H54 (cell line): ENCODE data around the gene SEPTIN11.
A peak's percentile ranks its signal among the peaks of the same experiment; 100 is the strongest.

ENCODE experiments used
- DNase-seq: peaks from one replicate; pipeline ENCODE4 v3.0.0; 2011; ENCODE audit warnings: low spot score, mixed read lengths; ENCODE audit not compliant: insufficient read length
- FAIRE-seq: peaks from 3 replicates; lab custom pipeline; 2011; peaks lifted over from hg19 to GRCh38; lab: Jason Lieb, UNC
- POLR2A ChIP-seq: IDR thresholded peaks from 2 replicates; pipeline ENCODE4 v1.6.1; 2011; ENCODE audit warnings: low read depth, mild to moderate bottlenecking, low read length

SEPTIN11 gene

DNA sequence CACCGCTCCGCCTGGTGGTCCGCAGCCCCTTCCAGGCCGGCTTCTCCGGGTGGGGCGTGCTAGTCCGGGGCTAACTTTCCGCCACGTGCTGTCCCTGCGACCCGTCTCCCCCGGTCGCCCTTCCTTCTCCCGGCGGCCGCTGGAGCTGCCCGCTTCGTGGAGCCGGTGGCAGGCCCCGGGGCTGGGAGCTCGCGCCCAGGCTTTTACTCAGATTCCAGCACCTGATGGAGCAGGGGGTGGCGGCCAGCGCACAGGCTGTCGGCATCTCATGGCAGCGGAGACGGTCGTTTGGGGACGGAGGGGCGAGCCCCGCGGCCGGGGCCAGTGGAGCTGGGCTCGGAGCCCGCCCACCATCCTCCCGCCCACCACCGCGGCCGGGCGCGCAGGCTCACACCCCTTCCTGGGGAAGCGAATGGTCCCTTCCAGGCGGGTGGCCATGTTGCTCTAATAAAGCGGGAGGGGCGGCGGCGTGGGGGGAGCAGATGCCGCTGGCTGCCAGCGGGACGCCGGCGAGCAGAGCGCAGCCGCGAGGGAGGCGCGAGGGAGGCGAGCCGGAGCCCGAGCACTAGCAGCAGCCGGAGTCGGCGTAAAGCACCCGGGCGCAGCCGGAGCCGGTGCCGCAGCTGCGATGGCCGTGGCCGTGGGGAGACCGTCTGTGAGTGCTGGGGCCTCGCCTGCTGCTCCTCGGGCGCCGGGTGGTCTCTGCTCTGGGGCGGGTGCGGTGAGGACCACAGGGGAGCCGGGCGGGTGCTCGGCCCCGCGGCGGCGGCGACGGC lies at the start of gene SEPTIN11:
SEPTIN11 (plus strand) TSS at position 477 of the 776 bp plus-strand sequence; CDS start at position 629, 152 bp downstream.
- DNase-seq (peak; percentile 68), FAIRE-seq (no peak)
- TF ChIP-seq POLR2A, result peak; percentile 95

DNA sequence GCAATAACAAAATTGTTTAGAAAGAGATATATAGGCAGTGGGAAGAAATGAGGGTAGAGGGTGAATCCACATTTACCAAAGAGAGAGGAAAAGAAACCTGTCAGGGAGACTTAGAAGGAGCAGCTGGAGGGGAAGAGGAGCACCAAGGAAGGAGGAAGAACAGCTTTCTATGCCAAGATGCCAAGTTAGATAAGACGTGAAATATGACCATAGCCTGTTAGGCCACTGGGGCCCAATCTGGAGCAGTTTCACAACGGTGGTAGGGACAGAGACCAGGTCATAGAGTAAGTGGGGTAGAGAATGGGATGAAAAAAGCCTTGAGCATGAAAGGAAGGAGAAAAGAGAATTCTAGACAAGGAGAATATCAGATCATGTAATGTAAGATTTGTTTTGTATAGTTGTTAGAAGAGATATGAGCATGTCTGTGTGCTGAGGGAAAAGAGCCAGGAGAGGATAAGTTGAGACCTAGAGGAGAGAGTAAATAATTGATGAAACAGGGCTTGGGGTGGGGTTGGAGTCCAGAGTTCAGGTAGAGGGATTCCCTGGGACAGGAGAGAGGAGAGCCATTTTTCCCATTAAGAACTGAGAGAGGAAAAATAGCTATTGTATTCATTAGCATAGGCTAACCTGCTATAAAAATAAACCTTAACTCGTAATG lies 47.2 kb upstream of the SEPTIN11 start:
- no peak for TF ChIP-seq POLR2A
- DNase-seq (no peak), FAIRE-seq (no peak)

GRCh38 chr4:76904646-76905190 lies 44.8 kb upstream of the SEPTIN11 start:
- FAIRE-seq (no peak), DNase-seq (no peak)
- no peak for TF ChIP-seq POLR2A

- TF ChIP-seq POLR2A, result no peak
- DNase-seq, result no peak
- no peak for FAIRE-seq
These were observed 44.0 kb upstream of the SEPTIN11 start for GRCh38 chr4:76905521-76905920.

GRCh38 chr4:76909711-76910110 lies 39.8 kb upstream of the SEPTIN11 start:
- DNase-seq (no peak), FAIRE-seq (no peak)
- no peak for TF ChIP-seq POLR2A

- FAIRE-seq (no peak), DNase-seq (no peak)
- no peak for TF ChIP-seq POLR2A
These were observed 28.8 kb upstream of the SEPTIN11 start for GRCh38 chr4:76920715-76921114.

- no peak for DNase-seq
- TF ChIP-seq POLR2A, result no peak
These were observed 25.8 kb upstream of the SEPTIN11 start for GRCh38 chr4:76923619-76924357.

GRCh38 chr4:76926841-76927240 lies 22.7 kb upstream of the SEPTIN11 start:
- DNase-seq (no peak), FAIRE-seq (no peak)
- TF ChIP-seq POLR2A, result no peak

More at GRCh38 chr4:76923619-76924357, 25.8 kb upstream of the SEPTIN11 start:
- no peak for FAIRE-seq

DNA sequence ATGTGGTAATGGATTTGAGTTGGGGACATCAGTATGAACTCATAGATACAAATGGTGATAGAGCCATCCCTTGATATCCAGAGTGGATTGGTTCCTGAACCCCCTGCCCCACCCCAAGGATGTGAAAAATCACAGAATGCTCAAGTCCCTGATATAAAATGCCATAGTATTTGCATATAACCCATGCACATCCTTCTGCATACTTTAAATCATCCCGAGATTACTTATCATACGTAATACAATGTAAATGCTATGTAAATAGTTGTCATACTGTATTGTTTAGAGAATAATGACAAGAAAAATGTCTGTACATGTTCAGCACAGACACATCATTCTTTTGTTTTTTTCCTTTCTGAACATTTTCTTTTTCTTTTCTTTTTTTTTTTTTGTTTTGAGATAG lies 18.9 kb upstream of the SEPTIN11 start:
- DNase-seq (no peak), FAIRE-seq (no peak)
- no peak for TF ChIP-seq POLR2A

GRCh38 chr4:76931087-76931486 lies 18.5 kb upstream of the SEPTIN11 start:
- TF ChIP-seq POLR2A, result no peak
- DNase-seq, result no peak
- FAIRE-seq, result peak; percentile 33

- TF ChIP-seq POLR2A, result no peak
- FAIRE-seq, result no peak
- DNase-seq, result no peak
These were observed 17.8 kb upstream of the SEPTIN11 start for GRCh38 chr4:76931576-76932276.

DNA sequence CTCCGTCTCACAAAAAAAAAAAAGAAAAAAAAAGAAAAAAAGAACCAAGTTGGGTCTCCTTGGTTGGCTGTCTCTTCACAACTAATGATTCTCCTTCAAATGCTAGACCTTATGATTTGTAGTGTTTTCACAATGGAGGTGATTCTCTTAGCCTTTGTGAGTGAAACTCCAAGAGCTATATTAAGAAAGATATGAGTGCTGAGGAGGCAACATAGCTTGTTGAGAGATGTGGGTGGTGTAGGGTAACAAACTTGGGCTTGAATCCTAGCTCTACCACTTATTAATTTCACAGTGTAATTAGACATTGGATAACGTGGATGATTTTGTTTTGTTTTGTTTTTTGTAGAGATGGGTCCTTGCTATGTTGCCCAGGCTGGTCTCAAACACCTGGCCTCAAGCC lies 10.4 kb upstream of the SEPTIN11 start:
- no peak for FAIRE-seq
- TF ChIP-seq POLR2A, result no peak
- DNase-seq, result no peak

GRCh38 chr4:76943129-76943620 lies 6.4 kb upstream of the SEPTIN11 start:
- TF ChIP-seq POLR2A, result no peak
- DNase-seq (no peak), FAIRE-seq (peak; percentile 65)
